Kasumi-1 (cell line): ENCODE data around the gene ROPN1B.
"Not testable (repeated sequence)": the region's sequence is repeated elsewhere in the genome, so short reads cannot be mapped to it uniquely, and the experiment has no call there.

Source experiments
- DNase-seq, 2 experiments: peaks; one replicate each; lab custom pipeline; 2025; lab: John Stamatoyannopoulos, UW

ROPN1B gene

GRCh38 chr3:125968701-125969592 is at the start of gene ROPN1B:
ROPN1B (plus strand) TSS chr3:125969178; CDS start chr3:125972055, 2,877 bp downstream.
- not testable (repeated sequence) for DNase-seq

- not testable (repeated sequence) for DNase-seq
Measured at GRCh38 chr3:125920191-125920590, 48.8 kb upstream of the ROPN1B start.

GRCh38 chr3:125920751-125921279 is 48.2 kb upstream of the ROPN1B start:
- not testable (repeated sequence) for DNase-seq

- peak; percentile 23 to 39 for DNase-seq
Measured at GRCh38 chr3:125921712-125922111, 47.3 kb upstream of the ROPN1B start.

- DNase-seq, result not testable (repeated sequence)
Measured at GRCh38 chr3:125923324-125924115, 45.5 kb upstream of the ROPN1B start.

GRCh38 chr3:125924276-125924675 is 44.7 kb upstream of the ROPN1B start:
- not testable (repeated sequence) for DNase-seq

GRCh38 chr3:125925727-125926126 is 43.3 kb upstream of the ROPN1B start:
- DNase-seq, result not testable (repeated sequence)

GRCh38 chr3:125928771-125929545 is 40.0 kb upstream of the ROPN1B start:
- DNase-seq, result peak; percentile 8 to 18

GRCh38 chr3:125929765-125930164 is 39.2 kb upstream of the ROPN1B start:
- DNase-seq, result not testable (repeated sequence)

- not testable (repeated sequence) for DNase-seq
Measured at GRCh38 chr3:125931355-125931880, 37.6 kb upstream of the ROPN1B start.

- not testable (repeated sequence) for DNase-seq
Measured at GRCh38 chr3:125933397-125934173, 35.4 kb upstream of the ROPN1B start.

- not testable (repeated sequence) for DNase-seq
Measured at GRCh38 chr3:125935252-125935874, 33.6 kb upstream of the ROPN1B start.

GRCh38 chr3:125936210-125936815 is 32.7 kb upstream of the ROPN1B start:
- not testable (repeated sequence) for DNase-seq

- not testable (repeated sequence) for DNase-seq
Measured at GRCh38 chr3:125936891-125937290, 32.1 kb upstream of the ROPN1B start.

- DNase-seq, result not testable (repeated sequence)
Measured at GRCh38 chr3:125947806-125948205, 21.2 kb upstream of the ROPN1B start.

GRCh38 chr3:125948901-125949300 is 20.1 kb upstream of the ROPN1B start:
- DNase-seq, result not testable (repeated sequence)

- not testable (repeated sequence) for DNase-seq
Measured at GRCh38 chr3:125951176-125951575, 17.8 kb upstream of the ROPN1B start.

GRCh38 chr3:125957020-125957419 is 12.0 kb upstream of the ROPN1B start:
- DNase-seq, result not testable (repeated sequence)

GRCh38 chr3:125957674-125958510 is 11.1 kb upstream of the ROPN1B start:
- DNase-seq, result no peak
